Activated CD4-positive, alpha-beta memory T cell treated with anti-CD3 and anti-CD28 coated beads, Interleukin-2, amount 10 ng/mL, durations not matched to agents 7 days and 5 days (primary cell): Measurements from ENCODE around the gene SLC1A5. TPM values are rescaled to one million over a fixed set of nuclear protein-coding genes. Genes with fewer than 3 reads are reported as not detected.
"Not testable (repeated sequence)": the region's sequence is repeated elsewhere in the genome, so short reads cannot be mapped to it uniquely, and the experiment has no call there.

Source experiments
- CTCF ChIA-PET: fragments of 350-600 bp; sonication (Branson Sonifier 250); formaldehyde crosslinking; loops from one replicate; lab custom pipeline; 2021; ENCODE audit warnings: antibody characterized with exemption, inconsistent platforms; lab: Charles Lee
- POLR2A ChIA-PET: fragments of 350-600 bp; sonication (Branson Sonifier 250); formaldehyde crosslinking; loops from one replicate; lab custom pipeline; 2021; ENCODE audit warnings: antibody characterized with exemption; lab: Charles Lee
- DNase-seq: peaks from one replicate; pipeline ENCODE4 v3.0.0-alpha.2; 2020
- H3K27ac Mint-ChIP-seq: one replicate; pipeline ENCODE4 v1.8.0; 2021; ENCODE audit warnings: mild to moderate bottlenecking, mixed read lengths
- H3K27me3 Mint-ChIP-seq: one replicate; pipeline ENCODE4 v1.8.0; 2021; ENCODE audit warnings: mixed read lengths
- H3K36me3 Mint-ChIP-seq: one replicate; pipeline ENCODE4 v1.8.0; 2021; ENCODE audit warnings: low read depth, mixed read lengths
- H3K4me1 Mint-ChIP-seq: one replicate; pipeline ENCODE4 v1.8.0; 2021; ENCODE audit warnings: mixed read lengths
- H3K4me3 Mint-ChIP-seq: one replicate; pipeline ENCODE4 v1.8.0; 2021; ENCODE audit warnings: mild to moderate bottlenecking, mixed read lengths
- H3K9me3 Mint-ChIP-seq: one replicate; pipeline ENCODE4 v1.8.0; 2021; ENCODE audit warnings: mixed read lengths
- total RNA-seq, 2 experiments: library from RNA; stranded (reverse); gene quantifications; one replicate each; pipeline ENCODE4 v1.2.3, GENCODE V29; 2021

Gene SLC1A5
- total RNA-seq, 2 experiments from 2014 or later = 200 to 208 TPM

DNA sequence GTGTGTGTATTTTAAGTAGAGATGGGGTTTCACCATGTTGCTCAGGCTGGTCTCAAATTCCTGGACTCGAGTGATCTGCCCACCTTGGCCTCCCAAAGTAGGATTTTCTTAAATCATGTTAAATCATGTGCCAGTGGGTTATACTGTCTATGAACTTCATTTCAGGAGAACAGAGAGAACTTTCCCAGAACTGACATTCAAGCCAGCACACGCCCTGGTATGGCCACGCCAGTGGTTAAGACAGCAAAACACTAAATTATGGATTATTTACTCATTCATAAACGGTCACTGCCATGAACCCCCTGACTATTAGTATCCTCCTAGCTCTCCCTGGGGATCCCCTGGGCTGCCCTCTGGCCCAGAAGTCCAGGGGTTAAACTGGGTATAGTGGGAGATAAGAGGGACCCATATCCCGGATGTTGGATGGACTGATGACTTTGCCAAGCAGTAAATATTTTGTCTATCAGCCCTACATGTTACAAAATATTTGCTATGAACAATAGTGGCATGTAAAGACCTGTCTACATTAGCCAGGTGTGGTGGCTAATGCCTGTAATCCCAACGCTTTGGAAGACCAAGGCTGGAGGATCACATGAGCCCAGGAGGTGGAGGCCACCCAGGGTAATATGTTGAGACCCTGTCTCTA lies 26.0 kb downstream of the SLC1A5 start:
- DNase-seq = no peak
- Mint-ChIP-seq H3K27ac (no peak overlapping the region), H3K4me1 (peaks cover 9% of the 10 kb centered on the region), H3K36me3 (peaks cover under 1% of the 10 kb centered on the region), H3K4me3 (no peak overlapping the region), H3K27me3 (no peaks in the 10 kb centered on the region), H3K9me3 (no peaks in the 10 kb centered on the region)
- ChIA-PET CTCF (interaction anchor here (1.0 kb wide), 1 partner anchor 78 kb away, joined by 4 read pairs; no protein-coding TSS in a partner anchor), POLR2A (no interaction called here)

DNA sequence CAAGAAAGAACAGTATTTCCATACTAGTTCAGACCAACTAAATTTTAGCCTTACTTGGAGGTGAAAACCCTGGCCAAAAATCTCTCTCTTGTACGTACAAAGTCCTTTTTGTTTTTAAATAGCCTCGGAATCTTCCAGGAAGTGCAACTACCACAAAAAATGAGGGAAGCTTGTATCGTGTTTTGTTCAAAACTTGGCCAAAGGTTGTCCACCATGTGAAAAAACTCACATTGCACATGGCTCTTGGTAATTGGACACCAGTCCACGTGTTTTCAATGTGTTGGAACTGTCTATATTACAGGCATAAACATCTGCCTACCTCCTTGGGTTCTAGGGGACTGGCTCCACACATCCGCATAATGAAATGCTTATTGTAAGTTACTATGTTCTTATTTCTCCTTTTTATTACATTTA lies 27.0 kb downstream of the SLC1A5 start:
- no peak for DNase-seq
- H3K4me1 Mint-ChIP-seq = peaks cover 9% of the 10 kb centered on the region
- H3K27ac Mint-ChIP-seq = no peak overlapping the region
- H3K27me3 Mint-ChIP-seq = no peaks in the 10 kb centered on the region
- CTCF ChIA-PET = interaction anchor here (0.8 to 1.0 kb wide), 2 partner anchors 79 kb away, joined by 3 to 4 read pairs; no protein-coding TSS in a partner anchor
- H3K4me3 Mint-ChIP-seq = no peak overlapping the region
- no peaks in the 10 kb centered on the region for H3K9me3 Mint-ChIP-seq
- POLR2A ChIA-PET = interaction anchor here (1.3 kb wide), 1 partner anchor 27 kb away, joined by 4 read pairs; the partner anchor contains the start of gene SLC1A5
- peaks cover 10% of the 10 kb centered on the region for H3K36me3 Mint-ChIP-seq

DNA sequence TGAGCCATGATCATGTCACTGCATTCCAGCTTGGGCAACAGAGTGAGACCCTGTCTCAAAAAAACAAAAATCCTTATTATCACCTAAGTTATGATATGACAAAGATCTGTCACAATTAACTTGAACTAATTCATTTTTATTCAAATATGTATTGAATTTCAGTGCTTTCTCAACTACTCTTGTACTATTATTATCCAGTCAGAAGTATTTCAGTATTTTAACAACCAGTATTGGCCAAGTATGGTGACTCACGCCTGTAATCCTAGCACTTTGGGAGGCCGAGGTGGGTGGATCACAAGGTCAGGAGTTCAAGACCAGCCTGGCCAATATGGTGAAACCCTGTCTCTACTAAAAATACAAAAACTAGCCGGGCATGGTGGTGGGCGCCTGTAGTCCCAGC lies 27.5 kb downstream of the SLC1A5 start:
- H3K9me3 Mint-ChIP-seq, H3K4me3 Mint-ChIP-seq, H3K27ac Mint-ChIP-seq, DNase-seq, H3K27me3 Mint-ChIP-seq: not testable (repeated sequence)
- Mint-ChIP-seq H3K36me3 (peaks cover 11% of the 10 kb centered on the region), H3K4me1 (peaks cover 11% of the 10 kb centered on the region)
- ChIA-PET CTCF (interaction anchor here (0.8 kb wide), 1 partner anchor 80 kb away, joined by 3 read pairs; no protein-coding TSS in a partner anchor), POLR2A (interaction anchor here (1.3 kb wide), 1 partner anchor 27 kb away, joined by 4 read pairs; the partner anchor contains the start of gene SLC1A5)

DNA sequence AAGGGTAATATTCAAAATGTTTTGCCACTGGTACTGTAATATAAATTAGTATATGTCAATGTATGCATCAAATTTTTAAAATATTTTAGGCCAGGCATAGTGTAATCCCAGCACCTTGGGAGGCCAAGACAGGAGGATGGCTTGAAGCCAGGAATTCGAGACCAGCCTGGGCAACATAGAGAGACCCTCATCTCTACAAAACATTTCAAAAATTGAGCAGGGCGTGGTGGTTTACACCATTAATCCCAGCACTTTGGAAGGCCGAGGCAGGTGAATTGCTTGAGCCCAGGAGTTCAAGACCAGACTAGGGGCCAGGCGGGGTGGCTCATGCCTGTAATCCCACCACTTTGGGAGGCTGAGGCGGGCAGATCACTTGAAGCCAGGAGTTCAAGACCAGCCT lies 28.0 kb downstream of the SLC1A5 start:
- Mint-ChIP-seq H3K27me3 (no peaks in the 10 kb centered on the region), H3K27ac (no peak overlapping the region), H3K36me3 (peaks cover 11% of the 10 kb centered on the region), H3K9me3 (no peaks in the 10 kb centered on the region), H3K4me1 (peaks cover 11% of the 10 kb centered on the region), H3K4me3 (no peak overlapping the region)
- DNase-seq = no peak
- POLR2A ChIA-PET = interaction anchor here (1.3 kb wide), 1 partner anchor 28 kb away, joined by 4 read pairs; the partner anchor contains the start of gene SLC1A5
- CTCF ChIA-PET = no interaction called here

DNA sequence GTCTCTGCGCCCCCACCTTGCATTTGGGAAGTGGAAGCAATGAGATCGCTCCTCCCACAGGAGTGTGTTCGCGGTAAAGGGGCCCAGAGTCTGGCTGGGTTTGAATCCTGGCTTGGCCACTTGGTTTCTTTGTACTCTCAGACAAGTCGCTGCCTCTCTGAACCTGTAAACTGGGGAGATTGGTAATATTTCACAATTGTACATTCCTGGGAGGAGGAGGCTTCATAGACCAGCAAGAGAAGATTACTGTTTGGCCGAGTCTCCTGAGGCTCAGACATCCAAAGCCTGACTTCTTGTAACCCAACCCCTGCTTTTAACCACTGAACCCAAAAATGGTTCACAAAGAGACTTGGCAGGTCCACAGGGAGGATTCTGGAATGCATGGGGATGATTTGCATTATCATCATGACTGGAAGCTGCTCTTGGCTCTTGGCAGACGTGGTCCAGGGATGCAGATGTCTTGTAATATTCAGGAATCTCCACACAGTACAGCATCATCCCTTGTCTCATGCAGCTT lies 28.5 kb downstream of the SLC1A5 start:
- ChIA-PET POLR2A (no interaction called here), CTCF (no interaction called here)
- H3K4me3 Mint-ChIP-seq = no peak overlapping the region
- H3K27me3 Mint-ChIP-seq = no peaks in the 10 kb centered on the region
- H3K36me3 Mint-ChIP-seq = peaks cover 11% of the 10 kb centered on the region
- no peak for DNase-seq
- H3K4me1 Mint-ChIP-seq = peaks cover 11% of the 10 kb centered on the region
- H3K27ac Mint-ChIP-seq = no peak overlapping the region
- H3K9me3 Mint-ChIP-seq = no peaks in the 10 kb centered on the region

DNA sequence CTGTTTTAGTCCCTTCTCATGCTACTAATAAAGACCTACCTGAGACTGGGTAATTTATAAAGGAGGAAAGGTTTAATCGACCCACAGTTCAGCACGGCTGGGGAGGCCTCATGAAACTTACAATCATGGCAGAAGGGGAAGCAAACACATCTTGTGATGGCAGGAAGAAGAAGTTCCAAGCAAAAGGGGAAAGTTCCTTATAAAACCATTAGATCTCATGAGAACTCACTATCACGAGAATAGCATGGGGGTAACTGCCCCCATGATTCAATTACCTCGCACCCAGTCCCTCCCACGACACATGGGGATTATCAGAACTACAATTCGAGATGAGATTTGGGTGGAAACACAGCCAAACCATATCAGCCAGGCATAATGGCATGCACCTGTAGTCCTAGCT lies 29.2 kb downstream of the SLC1A5 start:
- H3K9me3 Mint-ChIP-seq = no peaks in the 10 kb centered on the region
- ChIA-PET CTCF (interaction anchor here (1.1 to 2.1 kb wide), 3 partner anchors 9 to 56 kb away, joined by 3 to 9 read pairs (median 3); no protein-coding TSS in a partner anchor), POLR2A (interaction anchor here (1.2 kb wide), 1 partner anchor 28 kb away, joined by 3 read pairs; no protein-coding TSS in a partner anchor)
- peaks cover 11% of the 10 kb centered on the region for H3K4me1 Mint-ChIP-seq
- no peaks in the 10 kb centered on the region for H3K27me3 Mint-ChIP-seq
- H3K4me3 Mint-ChIP-seq = no peak overlapping the region
- DNase-seq = no peak
- H3K36me3 Mint-ChIP-seq = peaks cover 11% of the 10 kb centered on the region
- H3K27ac Mint-ChIP-seq = no peak overlapping the region

DNA sequence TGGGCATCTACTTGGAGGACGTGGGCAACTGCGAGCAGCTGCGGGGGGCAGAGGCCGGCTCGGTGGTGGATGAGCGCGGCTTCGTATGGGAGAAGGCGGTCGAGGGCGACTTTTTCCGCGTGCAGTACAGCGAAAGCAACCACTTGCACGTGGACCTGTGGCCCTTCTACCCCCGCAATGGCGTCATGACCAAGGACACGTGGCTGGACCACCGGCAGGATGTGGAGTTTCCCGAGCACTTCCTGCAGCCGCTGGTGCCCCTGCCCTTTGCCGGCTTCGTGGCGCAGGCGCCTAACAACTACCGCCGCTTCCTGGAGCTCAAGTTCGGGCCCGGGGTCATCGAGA lies 31.9 kb downstream of the SLC1A5 start:
- CTCF ChIA-PET = interaction anchor here (0.7 to 6.3 kb wide), 6 partner anchors 8 to 94 kb away, joined by 3 to 90 read pairs (median 8); partner anchors contain the start of gene AP2S1
- Mint-ChIP-seq H3K36me3 (peaks cover 11% of the 10 kb centered on the region), H3K27ac (no peak overlapping the region), H3K4me1 (peaks cover 19% of the 10 kb centered on the region), H3K4me3 (no peak overlapping the region), H3K27me3 (no peaks in the 10 kb centered on the region), H3K9me3 (no peaks in the 10 kb centered on the region)
- no peak for DNase-seq
- POLR2A ChIA-PET = interaction anchor here (2.1 kb wide), 1 partner anchor 84 kb away, joined by 11 read pairs; no protein-coding TSS in a partner anchor

DNA sequence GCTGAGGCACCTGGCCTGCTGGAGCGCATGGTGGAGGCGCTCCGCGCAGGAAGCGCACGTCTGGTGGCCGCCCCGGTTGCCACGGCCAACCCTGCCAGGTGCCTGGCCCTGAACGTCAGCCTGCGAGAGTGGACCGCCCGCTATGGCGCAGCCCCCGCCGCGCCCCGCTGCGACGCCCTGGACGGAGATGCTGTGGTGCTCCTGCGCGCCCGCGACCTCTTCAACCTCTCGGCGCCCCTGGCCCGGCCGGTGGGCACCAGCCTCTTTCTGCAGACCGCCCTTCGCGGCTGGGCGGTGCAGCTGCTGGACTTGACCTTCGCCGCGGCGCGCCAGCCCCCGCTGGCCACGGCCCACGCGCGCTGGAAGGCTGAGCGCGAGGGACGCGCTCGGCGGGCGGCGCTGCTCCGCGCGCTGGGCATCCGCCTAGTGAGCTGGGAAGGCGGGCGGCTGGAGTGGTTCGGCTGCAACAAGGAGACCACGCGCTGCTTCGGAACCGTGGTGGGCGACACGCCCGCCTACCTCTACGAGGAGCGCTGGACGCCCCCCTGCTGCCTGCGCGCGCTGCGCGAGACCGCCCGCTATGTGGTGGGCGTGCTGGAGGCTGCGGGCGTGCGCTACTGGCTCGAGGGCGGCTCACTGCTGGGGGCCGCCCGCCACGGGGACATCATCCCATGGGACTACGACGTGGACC lies 32.4 kb downstream of the SLC1A5 start:
- H3K9me3 Mint-ChIP-seq = no peaks in the 10 kb centered on the region
- POLR2A ChIA-PET = interaction anchor here (2.1 kb wide), 1 partner anchor 85 kb away, joined by 11 read pairs; no protein-coding TSS in a partner anchor
- no peak for DNase-seq

DNA sequence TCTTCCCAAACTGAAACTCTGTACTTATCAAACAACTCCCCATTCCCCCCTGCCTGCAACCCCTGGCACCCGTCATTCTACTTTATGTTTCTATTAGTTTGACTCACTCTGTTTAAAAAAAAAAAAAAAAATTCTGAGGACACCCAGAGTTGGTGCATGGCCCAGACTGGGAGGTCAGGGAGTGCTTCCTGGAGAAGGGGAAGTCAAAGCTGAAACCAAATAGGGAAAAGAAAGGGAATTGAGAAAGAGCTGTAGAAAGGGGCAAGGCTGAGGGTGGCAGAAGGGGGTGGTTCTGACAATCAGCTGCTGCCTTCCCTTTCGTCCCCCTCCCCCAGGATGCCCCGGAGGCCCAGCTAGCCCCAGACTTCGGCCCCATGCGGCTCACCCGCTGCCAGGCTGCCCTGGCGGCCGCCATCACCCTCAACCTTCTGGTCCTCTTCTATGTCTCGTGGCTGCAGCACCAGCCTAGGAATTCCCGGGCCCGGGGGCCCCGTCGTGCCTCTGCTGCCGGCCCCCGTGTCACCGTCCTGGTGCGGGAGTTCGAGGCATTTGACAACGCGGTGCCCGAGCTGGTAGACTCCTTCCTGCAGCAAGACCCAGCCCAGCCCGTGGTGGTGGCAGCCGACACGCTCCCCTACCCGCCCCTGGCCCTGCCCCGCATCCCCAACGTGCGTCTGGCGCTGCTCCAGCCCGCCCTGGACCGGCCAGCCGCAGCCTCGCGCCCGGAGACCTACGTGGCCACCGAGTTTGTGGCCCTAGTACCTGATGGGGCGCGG lies 33.1 kb downstream of the SLC1A5 start:
- Mint-ChIP-seq H3K36me3 (peaks cover 16% of the 10 kb centered on the region), H3K4me1 (peaks cover 19% of the 10 kb centered on the region), H3K4me3 (no peak overlapping the region), H3K9me3 (no peaks in the 10 kb centered on the region), H3K27me3 (no peaks in the 10 kb centered on the region), H3K27ac (no peak overlapping the region)
- CTCF ChIA-PET = interaction anchor here (1.7 to 6.3 kb wide), 4 partner anchors 13 to 85 kb away, joined by 8 to 90 read pairs (median 12); no protein-coding TSS in a partner anchor
- POLR2A ChIA-PET = interaction anchor here (1.1 kb wide), 1 partner anchor 93 kb away, joined by 4 read pairs; no protein-coding TSS in a partner anchor
- no peak for DNase-seq

More for the DNA sequence above, 32.4 kb downstream of the SLC1A5 start:
- Mint-ChIP-seq H3K27me3 (no peaks in the 10 kb centered on the region), H3K4me1 (peaks cover 19% of the 10 kb centered on the region), H3K27ac (no peak overlapping the region), H3K4me3 (no peak overlapping the region), H3K36me3 (peaks cover 12% of the 10 kb centered on the region)
- CTCF ChIA-PET = interaction anchor here (0.7 to 6.3 kb wide), 4 partner anchors 12 to 95 kb away, joined by 3 to 90 read pairs (median 8); partner anchors contain the start of gene AP2S1

DNA sequence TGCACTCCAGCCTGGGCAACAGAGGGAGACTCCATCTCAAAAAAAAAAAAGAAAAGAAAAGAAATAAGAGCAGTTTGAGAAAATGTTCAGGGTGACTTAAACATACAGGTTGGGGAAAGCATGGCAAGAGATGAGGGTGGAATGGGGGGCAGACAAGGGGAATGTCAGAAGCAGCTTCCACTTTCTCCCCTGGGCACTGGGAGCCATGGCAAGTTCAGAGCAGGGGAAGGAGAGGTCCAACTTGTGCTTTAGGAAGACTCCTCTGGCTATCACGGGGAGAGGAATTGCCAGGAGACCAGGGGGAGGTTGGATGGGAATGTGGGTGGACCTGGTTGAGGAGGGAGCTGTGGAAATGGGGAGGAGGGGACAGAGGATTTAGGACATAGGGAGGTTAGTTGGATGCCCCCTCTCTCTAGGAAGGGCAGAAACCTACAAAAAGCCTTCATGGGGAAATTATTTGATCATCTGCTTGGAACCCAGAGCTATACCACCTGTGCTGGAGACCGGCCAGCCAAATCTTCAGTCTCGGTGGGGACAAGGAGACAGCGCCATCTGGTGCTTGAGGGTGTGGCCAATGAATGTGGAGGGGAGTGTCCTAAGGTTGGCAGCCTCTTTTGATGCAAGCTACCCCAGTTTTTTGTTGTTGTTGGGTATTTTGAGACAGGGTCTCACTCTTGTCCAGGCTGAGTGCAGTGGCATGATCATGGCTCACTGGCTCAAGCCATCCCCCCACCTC lies 34.8 kb downstream of the SLC1A5 start:
- POLR2A ChIA-PET = interaction anchor here (0.6 to 1.4 kb wide), 9 partner anchors 8 to 224 kb away, joined by 3 to 7 read pairs (median 3); partner anchors contain the start of genes CALM3, FKRP and SLC1A5
- Mint-ChIP-seq H3K27me3 (no peaks in the 10 kb centered on the region), H3K36me3 (peaks cover 16% of the 10 kb centered on the region), H3K9me3 (no peaks in the 10 kb centered on the region), H3K4me1 (peaks cover 20% of the 10 kb centered on the region), H3K4me3 (no peak overlapping the region), H3K27ac (no peak overlapping the region)
- CTCF ChIA-PET = interaction anchor here (0.7 to 6.3 kb wide), 32 partner anchors 10 to 237 kb away, joined by 3 to 90 read pairs (median 4); partner anchors contain the start of genes AP2S1 and SLC1A5
- DNase-seq = peak; percentile 79

DNA sequence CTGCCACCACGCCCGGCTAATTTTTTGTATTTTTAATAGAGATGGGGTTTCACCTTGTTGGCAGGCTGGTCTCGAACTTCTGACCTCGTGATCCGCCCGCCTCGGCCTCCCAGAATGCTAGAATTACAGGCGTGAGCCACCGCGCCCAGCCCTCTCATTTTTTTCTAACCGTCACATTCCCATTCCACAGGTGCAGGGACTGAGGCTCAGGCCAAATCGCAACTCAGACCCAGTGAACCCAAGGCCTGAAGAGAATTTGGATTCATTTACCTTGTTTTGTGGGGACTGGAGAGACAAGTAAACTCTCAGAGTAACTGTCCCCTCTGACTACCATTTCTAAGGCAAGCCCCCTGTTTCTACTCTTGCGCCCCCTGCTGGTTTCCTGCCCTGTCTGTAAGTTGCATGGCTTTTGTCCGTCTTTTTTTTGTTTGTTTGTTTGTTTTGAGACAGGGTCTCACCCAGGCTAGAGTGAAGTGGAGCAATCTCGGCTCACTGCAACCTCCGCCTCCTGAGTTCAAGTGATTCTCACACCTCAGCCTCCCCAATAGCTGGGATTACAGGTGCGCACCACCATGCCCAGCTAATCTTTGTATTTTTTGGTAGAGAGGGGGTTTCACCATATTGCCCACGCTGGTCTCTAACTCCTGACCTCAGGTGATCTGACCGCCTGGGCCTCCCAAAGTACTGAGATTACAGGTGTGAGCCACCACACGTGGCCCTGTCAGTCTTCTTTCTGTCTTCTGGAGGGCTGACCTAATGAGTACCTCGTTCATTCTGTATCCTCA lies 39.9 kb downstream of the SLC1A5 start:
- peak; percentile 80 for DNase-seq
- peaks cover 9% of the 10 kb centered on the region for H3K36me3 Mint-ChIP-seq
- CTCF ChIA-PET = interaction anchor here (0.6 to 6.1 kb wide), 7 partner anchors 9 to 193 kb away, joined by 3 to 82 read pairs (median 5); no protein-coding TSS in a partner anchor
- H3K4me3 Mint-ChIP-seq = peak overlapping the region; percentile 39
- H3K9me3 Mint-ChIP-seq = no peaks in the 10 kb centered on the region
- no peak overlapping the region for H3K27ac Mint-ChIP-seq
- POLR2A ChIA-PET = no interaction called here
- H3K27me3 Mint-ChIP-seq = no peaks in the 10 kb centered on the region
- peaks cover 38% of the 10 kb centered on the region for H3K4me1 Mint-ChIP-seq
